AG04449 (cell line): ENCODE data around the gene EML1.

ENCODE experiments used
- CTCF ChIA-PET: fragments of 350-600 bp; formaldehyde crosslinking; extraction: SDS; loops from one replicate; lab custom pipeline; 2021; ENCODE audit warnings: antibody characterized with exemption; lab: Yijun Ruan, JAX
- POLR2A ChIA-PET: fragments of 400-600, 350-600 bp; formaldehyde crosslinking; extraction: SDS; loops from one replicate; lab custom pipeline; 2020; ENCODE audit warnings: antibody characterized with exemption, inconsistent platforms; lab: Yijun Ruan, JAX
- DNase-seq: peaks from one replicate; pipeline ENCODE4 v3.0.0-alpha.2; 2010; ENCODE audit warnings: low read depth, low spot score
- H3K4me3 ChIP-seq: 2 replicates; pipeline ENCODE4 v1.5.1; 2011; ENCODE audit warnings: low read depth, mild to moderate bottlenecking, control low read depth, low read length
- CTCF ChIP-seq: IDR thresholded peaks from one replicate; pipeline ENCODE4 v1.5.1; 2011; ENCODE audit warnings: mild to moderate bottlenecking, moderate library complexity, low read length, control low read depth, inconsistent platforms; ENCODE audit not compliant: insufficient read depth; ENCODE audit errors: missing control alignments

EML1 gene

GRCh38 chr14:99983251-99984015 is 190.2 kb downstream of the EML1 start:
- DNase-seq, result no peak
- ChIA-PET POLR2A (no interaction called here), CTCF (interaction anchor here (0.7 to 6.9 kb wide), 41 partner anchors 8 to 394 kb away, joined by 3 to 286 read pairs (median 5); partner anchors contain the start of gene EVL)
- H3K4me3 ChIP-seq, result no peak overlapping the region
- no peak for TF ChIP-seq CTCF

GRCh38 chr14:99984036-99984435 is 190.8 kb downstream of the EML1 start:
- CTCF ChIA-PET, result interaction anchor here (0.7 to 6.9 kb wide), 23 partner anchors 8 to 302 kb away, joined by 3 to 286 read pairs (median 7); no protein-coding TSS in a partner anchor
- no peak for DNase-seq
- H3K4me3 ChIP-seq, result no peak overlapping the region
- TF ChIP-seq CTCF, result no peak
- POLR2A ChIA-PET, result interaction anchor here (0.6 kb wide), 1 partner anchor 39 kb away, joined by 6 read pairs; no protein-coding TSS in a partner anchor

GRCh38 chr14:99986396-99986795 is 193.2 kb downstream of the EML1 start:
- ChIA-PET POLR2A (interaction anchor here (0.7 kb wide), 1 partner anchor 206 kb away, joined by 3 read pairs; no protein-coding TSS in a partner anchor), CTCF (interaction anchor here (1.9 to 6.9 kb wide), 3 partner anchors 10 to 207 kb away, joined by 7 to 286 read pairs (median 72); no protein-coding TSS in a partner anchor)
- DNase-seq, result peak; percentile 67
- H3K4me3 ChIP-seq, result no peak overlapping the region
- TF ChIP-seq CTCF, result no peak

GRCh38 chr14:99989032-99989431 is 195.8 kb downstream of the EML1 start:
- DNase-seq, result no peak
- ChIA-PET POLR2A (no interaction called here), CTCF (interaction anchor here (1.2 to 2.5 kb wide), 3 partner anchors 8 to 119 kb away, joined by 6 to 15 read pairs (median 8); no protein-coding TSS in a partner anchor)
- TF ChIP-seq CTCF, result no peak
- no peak overlapping the region for H3K4me3 ChIP-seq

- DNase-seq, result no peak
- no peak overlapping the region for H3K4me3 ChIP-seq
- POLR2A ChIA-PET, result no interaction called here
- no peak for TF ChIP-seq CTCF
- CTCF ChIA-PET, result interaction anchor here (0.8 to 2.6 kb wide), 7 partner anchors 8 to 203 kb away, joined by 3 to 15 read pairs (median 6); no protein-coding TSS in a partner anchor
Measured at GRCh38 chr14:99990268-99991170, 197.3 kb downstream of the EML1 start.
